ENCODE results near the gene GRK5.

GRCh38 chr10:119417852-119418251, 210.5 kb downstream of the GRK5 start:
- no peak for TF ChIP-seq POLR2A (IDR thresholded peaks at IDR 0.05)
- no peak for TF ChIP-seq CTCF (IDR thresholded peaks at IDR 0.05)
